HUDEP-2 (cell line): ENCODE data around the gene DIP2C.

Experiments
- DNase-seq, 76 experiments: peaks; one replicate each; lab custom pipeline; 2025; ENCODE audit not compliant: unreplicated experiment in 76 of 76; lab: John Stamatoyannopoulos, UW

Gene DIP2C

GRCh38 chr10:389261-389790 is 300.1 kb downstream of the DIP2C start:
- DNase-seq = no peak

DNA sequence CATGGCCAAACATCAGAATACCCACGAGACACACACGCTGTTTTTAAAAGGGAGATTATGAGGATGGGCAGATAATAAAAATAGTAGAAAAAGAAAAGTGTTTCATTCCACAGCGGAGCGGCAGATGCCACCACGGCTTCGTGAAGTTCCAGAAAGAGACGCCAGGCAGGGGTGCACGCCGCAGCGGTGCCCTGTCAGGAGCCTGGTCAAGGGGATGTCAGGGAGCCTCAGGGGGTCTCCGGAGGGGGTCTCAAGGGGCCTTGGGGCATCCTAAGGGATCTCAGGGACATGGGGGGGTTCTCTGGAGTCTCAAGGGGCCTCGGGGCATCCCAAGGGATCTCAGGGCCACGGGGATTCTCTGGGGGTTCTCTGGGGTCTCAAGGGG is 300.8 kb downstream of the DIP2C start:
- DNase-seq = no peak

GRCh38 chr10:387909-388660 is 301.4 kb downstream of the DIP2C start:
- DNase-seq = no peak

DNA sequence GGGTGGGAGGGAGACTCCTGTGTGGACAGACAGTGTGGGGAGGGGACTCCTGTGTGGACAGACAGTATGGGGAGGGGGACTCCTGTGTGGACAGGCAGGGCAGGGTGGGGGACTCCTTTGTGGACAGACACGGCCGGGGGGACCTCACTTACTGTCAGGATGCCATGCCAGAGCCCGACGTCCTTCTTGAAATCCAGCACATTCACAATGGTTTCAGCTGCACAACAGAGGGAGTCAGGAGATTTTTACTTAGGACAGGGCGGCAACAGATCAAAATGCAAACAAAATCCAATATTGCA is 301.9 kb downstream of the DIP2C start:
- DNase-seq = no peak

DNA sequence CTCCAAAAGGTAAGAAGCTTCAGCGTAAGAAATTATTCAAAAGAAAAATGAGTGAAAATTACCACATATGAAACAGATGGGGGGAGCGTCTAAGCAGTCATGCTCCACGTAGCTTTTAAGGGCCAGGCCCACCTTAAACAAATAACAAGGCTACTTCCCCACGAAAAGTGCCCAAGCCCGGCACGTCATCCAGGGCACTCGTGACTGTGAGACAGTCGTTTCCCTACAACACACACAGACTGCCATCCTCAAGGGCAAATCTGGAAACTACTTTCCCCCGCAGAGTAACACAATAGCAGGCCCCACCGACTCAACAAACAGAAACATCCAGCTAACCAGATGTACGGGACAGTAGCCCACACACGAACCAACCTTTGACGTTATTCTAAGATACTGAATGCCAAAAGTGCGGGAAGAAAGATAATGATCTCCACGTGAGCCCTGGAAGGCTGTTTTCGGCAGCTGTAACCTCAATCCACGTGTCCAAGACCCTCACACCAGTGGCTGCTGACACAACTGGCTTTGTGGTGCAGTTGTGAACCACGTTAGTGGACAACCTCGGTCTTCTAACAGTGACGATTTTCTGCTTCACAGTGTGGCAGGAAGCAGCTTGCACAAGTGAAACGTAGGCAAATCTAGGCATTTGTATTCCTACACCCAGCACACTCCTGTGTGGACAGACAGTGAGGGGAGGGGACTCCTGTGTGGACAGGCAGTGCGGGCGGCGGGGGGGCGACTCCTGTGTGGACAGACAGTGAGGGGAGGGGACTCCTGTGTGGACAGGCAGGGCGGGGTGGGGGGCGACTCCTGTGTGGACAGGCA is 302.5 kb downstream of the DIP2C start:
- DNase-seq = no peak

GRCh38 chr10:385571-386300 is 303.7 kb downstream of the DIP2C start:
- no peak for DNase-seq

- DNase-seq = no peak
Measured at GRCh38 chr10:384538-385305, 304.7 kb downstream of the DIP2C start.

- DNase-seq = no peak
Measured at GRCh38 chr10:383519-383918, 305.9 kb downstream of the DIP2C start.

DNA sequence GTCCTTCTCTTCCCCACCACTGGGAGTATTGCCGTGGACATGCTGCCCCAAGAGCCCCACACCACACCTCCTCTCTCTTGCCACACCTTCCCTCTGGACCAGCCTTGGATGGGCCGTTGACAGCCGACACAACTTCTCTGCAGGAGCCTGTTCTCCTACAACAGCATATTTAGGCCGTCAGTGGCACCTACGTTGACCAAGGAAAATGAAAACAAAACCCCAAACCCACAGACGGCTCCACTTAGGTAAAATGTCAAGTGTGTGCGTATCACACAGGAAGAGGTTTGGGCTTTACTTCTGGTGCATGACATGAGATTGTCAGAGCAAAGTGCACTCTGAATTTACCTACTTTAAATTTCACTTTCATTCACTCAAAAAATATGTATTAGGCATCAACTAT is 307.7 kb downstream of the DIP2C start:
- no peak for DNase-seq

DNA sequence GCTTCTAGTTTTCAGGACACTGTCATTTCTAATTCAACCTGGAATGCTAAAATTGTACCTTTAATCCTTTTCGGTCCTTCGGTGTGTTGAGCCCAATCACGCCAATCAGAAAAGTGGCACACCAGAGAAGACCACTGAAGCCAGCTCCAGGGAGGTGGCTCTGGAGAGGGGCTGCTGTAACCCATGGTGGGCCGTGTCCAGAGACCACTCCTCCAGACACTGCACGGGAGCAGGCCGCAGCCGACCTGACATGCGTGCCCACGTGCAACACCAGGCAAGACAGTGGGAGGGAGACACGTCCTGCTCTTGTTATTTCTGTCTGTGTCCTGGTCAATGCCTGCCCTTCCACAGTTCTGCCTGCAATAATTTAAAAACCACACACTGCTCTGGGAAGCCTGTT is 308.1 kb downstream of the DIP2C start:
- DNase-seq = no peak

DNA sequence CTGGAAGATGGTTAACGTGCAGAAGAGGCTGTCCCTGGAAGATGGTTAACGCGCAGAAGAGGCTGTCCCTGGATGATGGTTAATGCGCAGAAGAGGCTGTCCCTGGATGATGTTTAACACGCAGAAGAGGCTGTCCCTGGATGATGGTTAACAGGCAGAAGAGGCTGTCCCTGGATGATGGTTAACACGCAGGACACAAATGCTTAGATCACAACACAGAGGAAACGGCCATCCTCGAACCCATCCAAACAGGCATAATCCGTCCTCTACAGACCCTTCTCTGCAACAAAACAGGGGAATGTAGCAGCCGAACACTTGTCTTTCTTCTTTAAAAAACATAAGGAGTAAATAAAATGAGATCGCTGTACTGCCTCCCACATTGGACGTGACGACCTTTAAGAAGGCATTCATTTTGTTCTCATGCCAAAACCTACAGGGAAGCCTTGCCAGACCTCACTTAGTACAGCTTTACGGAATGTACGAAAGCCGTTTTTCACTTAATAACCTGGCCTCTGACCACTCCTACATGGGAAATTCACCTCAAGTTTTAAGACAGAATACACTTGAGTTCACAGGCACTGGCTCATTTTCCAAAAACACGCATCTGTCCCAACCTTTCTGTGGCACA is 309.0 kb downstream of the DIP2C start:
- no peak for DNase-seq

DNA sequence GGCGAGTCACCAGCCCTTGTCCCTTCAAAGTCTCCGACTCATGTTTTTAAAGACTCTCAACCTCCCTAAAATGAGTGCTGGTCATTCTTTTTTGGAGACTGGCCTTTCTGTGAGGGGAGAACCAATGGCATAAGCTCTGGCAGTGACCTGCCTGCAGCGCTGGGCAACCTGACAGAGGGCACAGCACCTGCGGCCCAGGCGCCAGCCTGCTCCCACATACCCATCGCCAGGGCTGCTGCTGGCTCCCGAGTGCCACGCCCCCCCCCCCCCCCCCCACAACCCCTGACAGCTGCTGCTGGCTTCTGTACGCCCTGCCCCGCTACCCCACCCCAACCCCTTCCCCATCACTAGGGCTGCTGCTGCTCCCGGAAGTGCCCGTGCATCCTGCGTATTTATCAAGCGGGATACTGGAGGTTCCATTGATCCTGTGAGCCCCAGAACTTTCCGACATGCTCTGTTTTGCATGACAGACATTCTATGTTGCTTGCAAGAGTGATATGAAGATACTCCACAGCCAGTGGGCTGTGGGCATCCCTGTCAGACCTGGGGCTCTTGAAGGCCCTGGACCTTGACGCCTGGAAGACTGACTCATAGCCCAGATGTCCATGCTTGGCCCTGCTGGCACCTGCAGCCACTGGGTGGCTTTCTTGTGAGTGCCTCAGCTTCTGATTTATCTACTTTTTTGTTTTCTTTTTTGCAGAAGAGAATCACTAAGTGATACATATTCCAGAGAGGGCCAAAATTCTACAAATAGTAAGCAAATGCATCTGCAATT is 310.4 kb downstream of the DIP2C start:
- no peak for DNase-seq

GRCh38 chr10:378230-378929 is 311.1 kb downstream of the DIP2C start:
- no peak for DNase-seq

DNA sequence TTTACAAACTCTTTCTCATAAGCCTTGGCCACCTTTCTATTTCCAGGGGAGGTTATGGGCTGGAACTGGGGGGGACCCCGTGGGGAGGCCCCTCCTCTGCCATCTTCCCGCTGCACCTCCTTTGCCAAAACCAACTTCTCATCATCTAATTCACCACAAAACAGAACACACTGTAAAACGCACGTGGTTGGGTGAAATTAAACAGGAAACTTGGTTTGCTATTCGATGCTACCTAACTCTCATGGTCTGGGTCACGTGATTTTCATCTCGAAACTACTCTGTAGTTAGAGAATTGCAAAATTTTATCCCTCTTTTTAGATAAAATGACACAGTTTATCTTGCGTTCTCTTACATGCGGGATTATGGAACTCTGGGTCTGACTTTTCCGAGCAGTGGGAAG is 312.2 kb downstream of the DIP2C start:
- no peak for DNase-seq

DNA sequence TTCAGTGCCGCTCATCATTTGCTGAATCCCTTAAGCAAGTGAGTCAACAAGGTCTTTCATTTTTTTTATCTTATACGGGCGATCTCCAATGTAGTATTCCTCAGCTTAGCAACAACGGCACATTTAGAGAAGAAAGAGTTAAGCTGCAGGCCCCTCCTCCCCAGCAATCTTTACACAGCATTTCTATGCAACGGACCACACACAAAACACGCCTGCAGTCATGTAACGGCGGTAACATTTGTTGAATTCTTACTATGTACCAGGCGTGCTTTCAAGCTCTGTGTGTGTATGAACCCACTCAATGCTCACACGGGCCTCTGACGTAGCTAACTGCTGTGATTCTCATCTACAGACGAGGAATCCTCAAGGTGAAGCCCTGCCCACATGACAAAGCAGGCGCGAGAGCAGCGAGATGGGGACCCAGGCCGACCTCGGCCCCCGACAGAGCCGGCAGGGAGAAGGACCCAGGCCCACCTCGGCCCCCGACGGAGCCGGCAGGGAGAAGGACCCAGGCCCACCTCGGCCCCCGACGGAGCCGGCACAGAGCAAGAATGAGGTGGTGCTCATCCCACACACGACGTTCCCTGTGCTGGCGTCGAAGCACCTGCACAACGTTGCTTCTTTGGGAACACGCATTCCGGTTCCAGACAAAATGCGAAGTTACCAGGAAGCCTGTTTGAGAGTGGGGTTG is 313.5 kb downstream of the DIP2C start:
- no peak for DNase-seq

- DNase-seq = no peak
Measured at GRCh38 chr10:374354-374753, 315.1 kb downstream of the DIP2C start.

- DNase-seq = no peak
Measured at GRCh38 chr10:373526-374309, 315.8 kb downstream of the DIP2C start.

DNA sequence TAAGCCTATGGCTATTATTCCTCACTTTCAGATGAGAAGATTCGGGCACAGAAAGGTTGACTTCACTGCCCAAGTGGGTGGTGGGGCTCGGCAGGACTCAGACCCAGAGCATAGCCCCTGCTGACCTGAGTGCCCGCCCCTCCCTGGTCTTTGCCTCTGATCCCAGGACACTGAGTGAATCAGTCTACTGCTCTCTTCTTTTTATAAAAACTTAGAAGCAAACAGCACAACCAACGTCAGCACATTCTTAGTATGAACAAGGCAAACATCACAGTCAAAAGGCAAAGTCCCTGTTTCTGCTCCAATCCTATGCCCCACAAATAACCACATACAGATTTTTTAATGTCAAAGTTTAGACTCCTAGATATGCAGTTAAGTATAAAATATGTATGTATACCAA is 316.5 kb downstream of the DIP2C start:
- DNase-seq = no peak
